HuH-7 (cell line): Measurements from ENCODE around the gene STS.

Experiments used
- DNase-seq: peaks from one replicate; pipeline ENCODE4 v3.0.0; 2011; ENCODE audit warnings: low spot score

STS gene

DNA sequence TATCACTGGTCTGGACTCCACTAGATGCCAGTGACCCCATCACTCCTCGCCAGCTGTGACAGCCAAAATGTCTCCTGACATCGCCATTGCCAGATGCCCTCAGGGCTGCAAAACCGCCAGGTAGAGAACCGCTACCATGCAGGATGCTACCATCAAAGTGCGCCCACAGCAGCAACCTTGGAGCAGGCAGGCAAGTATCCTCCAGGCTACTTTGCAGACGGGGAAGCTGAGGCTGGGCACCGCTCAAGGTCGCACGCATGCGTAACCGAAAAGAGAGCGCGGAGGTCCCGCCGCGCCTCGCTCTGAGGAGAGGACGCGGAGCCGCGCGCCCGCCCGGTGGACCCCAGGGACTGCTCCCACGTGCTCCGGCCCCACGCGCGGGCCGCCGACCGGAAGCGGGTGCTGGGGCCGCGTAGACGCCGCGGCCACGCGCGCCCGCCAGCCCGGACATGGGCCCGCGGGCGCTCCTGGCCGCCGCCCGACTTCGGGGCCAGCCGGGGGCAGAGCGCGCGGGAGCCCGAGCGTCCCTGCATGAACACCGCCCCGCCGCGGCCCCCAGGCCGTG is at the start of gene STS:
TSS of gene STS (plus strand) at position 300 of the 565 bp plus-strand sequence. CDS start 105,488 bp downstream, outside the sequence.
- DNase-seq, result no peak

DNA sequence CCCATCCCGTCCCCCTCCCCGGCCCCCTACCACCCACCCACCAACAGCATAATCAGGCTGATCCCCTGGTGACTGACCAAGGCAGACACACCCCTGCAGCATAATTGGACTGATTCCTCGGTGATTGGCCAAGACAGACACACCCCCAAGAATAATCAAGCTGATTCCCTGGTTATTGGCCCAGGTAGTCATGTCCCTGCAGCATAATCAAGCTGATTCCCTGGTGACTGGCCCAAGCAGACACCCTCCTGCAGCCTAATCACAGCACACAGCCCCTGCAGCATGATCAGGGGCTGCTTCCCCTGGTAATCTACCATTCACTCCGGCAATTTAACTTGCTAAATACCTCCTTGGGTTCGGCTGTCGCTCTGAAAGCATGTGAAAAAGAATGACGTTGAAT is 47.5 kb upstream of the STS start:
- no peak for DNase-seq

GRCh38 chrX:7102119-7102518 is 45.4 kb upstream of the STS start:
- DNase-seq, result no peak

- no peak for DNase-seq
Measured at GRCh38 chrX:7106649-7107048, 40.9 kb upstream of the STS start.

- DNase-seq, result no peak
Measured at GRCh38 chrX:7108030-7108429, 39.5 kb upstream of the STS start.

GRCh38 chrX:7109049-7109531 is 38.4 kb upstream of the STS start:
- no peak for DNase-seq

- DNase-seq, result no peak
Measured at GRCh38 chrX:7109838-7110793, 37.4 kb upstream of the STS start.

DNA sequence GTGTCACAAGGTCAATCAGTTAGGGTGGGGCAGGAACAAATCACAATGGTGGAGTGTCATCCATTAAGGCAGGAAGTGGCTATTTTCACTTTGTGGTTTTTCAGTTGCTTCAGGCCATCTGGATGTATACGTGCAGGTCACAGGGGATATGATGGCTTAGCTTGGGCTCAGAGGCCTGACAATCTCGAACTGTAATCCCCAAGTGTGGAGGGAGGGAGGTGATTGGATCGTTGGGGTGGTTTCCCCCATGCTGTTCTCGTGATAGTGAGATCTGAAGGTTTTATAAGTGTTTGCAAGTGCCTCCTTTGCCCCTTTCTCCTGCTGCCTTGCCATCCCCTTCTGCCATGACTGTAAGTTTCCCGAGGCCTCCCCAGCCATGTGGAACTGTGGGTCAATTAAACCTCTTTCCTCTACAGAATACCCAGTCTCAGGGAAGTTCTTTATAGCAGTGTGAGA is 36.7 kb upstream of the STS start:
- no peak for DNase-seq

GRCh38 chrX:7111518-7111917 is 36.0 kb upstream of the STS start:
- no peak for DNase-seq

DNA sequence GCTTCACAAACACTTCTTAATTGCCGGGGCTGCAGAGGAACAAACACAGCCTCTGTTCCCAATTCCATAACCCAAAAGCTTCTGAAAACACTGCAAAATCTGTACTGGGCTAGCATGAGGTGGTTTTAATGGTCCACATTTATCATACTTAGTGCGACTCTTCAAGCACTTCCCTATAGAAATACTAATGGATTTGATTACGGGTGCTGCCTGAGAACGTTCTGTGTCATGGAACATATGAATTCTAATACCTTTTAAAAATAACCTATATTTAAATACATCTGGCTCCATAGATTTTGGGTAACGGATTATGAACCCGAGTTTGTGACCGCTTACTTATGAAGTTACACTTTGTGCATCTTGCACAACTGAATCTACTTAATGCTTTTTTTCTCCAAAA is 35.4 kb upstream of the STS start:
- no peak for DNase-seq

GRCh38 chrX:7115557-7115956 is 32.0 kb upstream of the STS start:
- DNase-seq, result no peak

- no peak for DNase-seq
Measured at GRCh38 chrX:7116081-7116480, 31.4 kb upstream of the STS start.

DNA sequence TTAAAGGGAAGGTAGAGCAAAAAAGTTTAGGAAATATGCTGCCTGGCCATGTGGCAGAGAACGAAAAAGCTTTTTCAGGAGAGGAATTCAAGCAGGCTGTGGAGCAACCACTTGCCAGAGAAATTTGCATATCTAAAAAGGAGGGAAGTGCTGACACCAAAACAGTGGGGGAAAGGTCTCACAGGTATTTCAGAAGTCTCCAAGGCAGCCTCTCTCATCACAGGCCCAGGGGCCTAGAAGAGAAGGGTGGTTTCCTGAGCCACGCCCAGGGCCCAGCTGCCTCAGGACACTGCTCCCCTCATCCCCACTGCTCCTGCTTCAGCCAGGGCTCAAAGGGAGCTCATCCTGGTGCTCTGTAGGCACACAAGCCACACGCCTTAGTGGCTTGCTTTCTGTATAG is 29.9 kb upstream of the STS start:
- DNase-seq, result no peak

DNA sequence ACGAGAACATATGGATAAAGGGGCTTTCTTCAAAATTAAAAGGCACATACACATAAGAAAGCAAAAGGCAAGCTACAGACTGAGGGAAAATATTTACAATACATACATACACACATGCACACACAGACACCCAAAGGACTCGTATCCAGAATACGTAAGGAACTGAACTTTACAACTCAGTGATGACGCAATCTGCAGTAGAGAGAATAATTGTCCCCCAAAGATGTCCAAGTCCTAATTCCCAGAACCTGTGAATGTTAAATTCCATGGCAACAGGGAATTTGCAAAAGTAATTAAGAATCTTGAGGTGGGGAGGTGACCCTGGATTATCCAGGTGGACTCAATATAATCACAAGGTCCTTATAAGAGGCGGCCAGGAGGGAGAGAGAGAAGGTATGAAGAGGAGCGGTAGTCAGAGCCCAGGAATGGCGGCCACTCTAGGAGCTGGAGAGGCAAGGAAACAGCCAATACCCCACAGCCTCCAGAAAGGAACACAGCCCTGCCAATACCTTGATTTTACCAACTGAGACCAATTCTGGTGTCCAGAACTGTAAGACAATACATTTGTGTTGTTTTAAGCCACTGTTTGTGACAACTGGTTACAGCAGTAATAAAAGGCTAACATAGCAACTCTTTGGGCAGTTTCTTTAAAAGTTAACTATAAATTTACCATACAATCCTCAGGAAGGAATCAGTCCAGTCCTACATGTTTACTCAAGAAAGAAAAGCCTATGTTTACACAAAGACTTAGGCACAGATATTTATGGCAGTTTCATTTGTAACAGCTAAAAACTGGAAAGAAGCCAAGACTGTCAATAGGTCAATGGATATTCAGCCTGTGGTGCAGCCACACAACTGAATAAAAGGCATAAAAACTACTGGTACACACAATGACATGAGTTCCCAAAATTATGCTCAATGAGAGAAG is 27.3 kb upstream of the STS start:
- DNase-seq, result no peak

DNA sequence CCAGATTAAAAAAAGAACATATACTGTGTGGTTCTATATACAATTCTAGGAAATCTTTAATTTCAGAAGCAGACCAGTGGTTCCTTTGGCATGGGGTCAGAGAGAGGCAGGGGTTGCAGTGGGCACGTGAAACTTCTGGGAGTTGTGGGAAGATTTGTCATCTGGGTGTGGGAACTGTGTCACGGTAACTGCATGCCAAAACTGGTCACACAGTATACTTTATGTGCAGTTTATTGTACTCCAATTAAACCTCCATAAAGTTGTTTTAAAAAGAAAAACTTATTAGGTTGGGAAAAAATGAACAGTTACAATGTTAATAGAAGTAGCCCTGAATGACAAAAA is 26.7 kb upstream of the STS start:
- no peak for DNase-seq

DNA sequence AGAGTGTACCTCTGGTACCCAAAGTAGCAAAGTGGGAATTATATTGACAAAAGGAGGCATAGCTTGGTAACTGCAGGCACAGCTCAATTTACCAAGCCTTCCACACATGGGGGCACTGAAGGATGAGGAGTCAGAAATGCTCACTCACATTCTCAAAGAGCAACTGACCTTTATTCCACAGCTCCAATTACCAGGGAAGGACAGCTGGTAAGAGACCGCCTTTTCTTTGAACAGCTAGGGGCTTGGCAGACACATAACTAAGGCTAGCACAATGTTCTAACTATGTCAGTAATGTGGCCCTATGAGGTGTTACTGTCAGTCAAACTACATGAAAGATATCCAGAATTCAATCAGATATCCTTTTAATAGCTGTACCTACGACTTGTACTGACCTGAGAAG is 20.5 kb upstream of the STS start:
- DNase-seq, result no peak

DNA sequence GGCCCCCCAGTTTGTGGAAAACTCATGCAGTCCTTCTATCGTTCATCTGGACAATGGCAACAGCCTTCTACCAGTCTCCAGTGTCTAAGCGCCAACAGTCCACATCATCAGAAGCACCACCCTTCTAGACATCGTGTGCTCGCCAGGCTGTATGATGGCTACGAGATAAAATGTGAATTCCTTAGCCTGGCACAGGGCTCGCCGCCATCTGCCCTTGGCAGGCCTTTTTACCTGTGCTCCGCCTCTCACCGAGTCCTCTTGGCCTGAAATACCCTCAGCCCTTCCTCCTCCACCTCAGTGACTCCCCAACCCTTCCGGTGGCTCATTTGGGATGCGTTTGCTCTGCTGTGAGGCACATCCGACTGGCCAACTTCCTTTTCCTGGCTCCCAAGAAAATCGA is 15.9 kb upstream of the STS start:
- no peak for DNase-seq

DNA sequence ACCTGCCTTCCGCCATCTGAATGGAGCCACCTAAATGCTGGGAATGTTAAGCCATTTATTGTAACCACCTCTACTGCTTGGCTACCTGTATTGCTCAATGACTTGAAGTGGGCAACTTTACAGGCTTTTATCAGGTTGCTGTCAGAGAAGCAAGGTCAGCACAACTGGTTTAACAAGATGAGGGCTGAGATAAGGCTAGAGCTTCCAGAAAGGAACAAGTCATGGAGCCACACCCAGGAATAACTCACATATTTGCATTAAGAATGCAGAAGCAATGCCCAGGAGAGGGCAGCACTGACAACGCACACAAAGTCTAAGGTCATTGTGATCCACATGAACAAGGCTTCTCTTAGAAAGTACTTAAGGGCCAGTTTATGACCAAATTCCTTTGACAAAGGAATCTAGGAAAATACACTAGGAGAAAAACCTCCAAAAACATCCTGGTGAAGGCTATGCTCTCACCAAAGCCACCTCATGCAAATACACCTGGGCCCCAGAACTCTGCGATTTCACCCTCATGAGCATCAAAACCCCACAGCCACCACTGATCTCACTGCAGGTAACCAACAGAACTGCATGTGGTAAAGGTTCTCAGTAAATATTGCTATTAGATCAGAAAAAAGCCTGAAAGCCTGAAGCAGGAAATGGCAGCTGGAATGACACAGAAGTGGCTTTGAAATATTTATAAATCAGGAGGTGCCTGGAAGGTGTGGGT is 15.0 kb upstream of the STS start:
- DNase-seq, result no peak

- DNase-seq, result no peak
Measured at GRCh38 chrX:7133050-7133440, 14.5 kb upstream of the STS start.

DNA sequence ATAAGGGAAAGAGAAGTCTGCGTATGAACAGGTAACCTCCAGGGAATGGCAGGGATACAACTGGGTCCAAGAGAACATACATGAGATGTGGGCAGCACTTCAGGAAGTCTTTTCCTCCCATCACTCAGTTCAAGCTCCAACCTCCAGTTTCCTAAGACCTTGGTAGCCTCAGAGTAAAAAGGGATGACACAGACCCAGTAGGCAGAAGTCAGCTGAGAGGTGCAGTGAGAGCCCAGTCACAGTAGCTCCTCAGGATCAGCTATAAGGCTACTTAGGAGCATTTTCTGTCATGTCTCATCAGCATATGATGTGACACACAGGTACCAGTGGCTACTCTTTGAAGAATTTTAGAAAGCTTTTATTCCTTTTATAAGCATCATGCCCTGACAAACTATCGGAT is 12.5 kb upstream of the STS start:
- no peak for DNase-seq

DNA sequence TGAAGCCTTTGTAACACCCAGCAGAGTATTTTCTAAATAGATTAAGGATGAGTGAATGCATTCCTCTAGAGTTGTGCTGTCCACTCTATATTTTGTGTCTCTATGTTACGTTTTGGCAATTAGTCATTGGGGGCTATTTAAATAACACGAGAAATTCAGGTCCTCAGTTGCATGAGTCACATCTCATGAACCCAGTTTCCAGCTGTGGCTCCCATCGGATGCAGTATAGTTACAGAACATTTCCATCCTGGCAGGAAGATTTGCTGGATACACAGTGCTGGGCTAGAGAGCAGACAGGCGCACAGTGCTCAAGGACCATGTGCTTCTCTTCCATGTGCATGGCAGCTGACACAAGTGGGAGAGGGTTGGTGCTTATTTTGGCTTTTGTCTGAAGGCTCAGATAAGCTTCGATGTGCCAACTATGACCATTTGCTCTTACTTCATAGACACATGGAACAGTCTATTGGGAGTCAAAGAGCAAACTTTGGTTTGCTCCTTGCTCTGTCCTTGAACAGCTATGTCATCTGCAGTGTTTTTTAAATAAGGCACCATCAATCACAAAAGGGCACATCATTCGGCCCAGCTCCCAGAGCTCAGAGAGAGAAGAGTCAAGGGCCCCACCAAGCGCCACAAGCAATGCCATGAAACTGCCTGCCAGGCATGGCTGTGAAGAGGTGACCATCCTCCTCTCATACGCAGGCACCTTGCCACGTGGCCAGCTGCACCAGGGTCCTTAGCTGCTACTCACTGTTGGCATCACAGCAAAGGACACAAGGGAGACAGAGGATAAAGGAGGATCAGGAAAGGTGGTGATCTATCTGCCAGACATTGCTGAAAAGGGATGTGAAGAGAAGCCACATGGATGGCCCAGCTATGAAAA is 8.1 kb upstream of the STS start:
- no peak for DNase-seq
